Right lobe of liver (tissue), 4 donors: ENCODE data around the gene STXBP6.

Experiments used
- POLR2A ChIP-seq: fragments of 450-650 bp; IDR thresholded peaks from one replicate; pipeline ENCODE4 v1.6.1; 2017; ENCODE audit warnings: antibody characterized with exemption, mild to moderate bottlenecking
- TF ChIP-seq, protein P1 (sequence below), 4 donors: fragments of 200-600 bp in 3 of 4; fragments of 450-650 bp in 1 of 4; IDR thresholded peaks; one replicate each; pipeline versions ENCODE4 v1.5.1 to v1.8.0; 2016 to 2022; ENCODE audit warnings: antibody characterized with exemption in 4 of 4, mild to moderate bottlenecking in 2 of 4
- donor health status: DM: no; HTN: no; CAD: no.
- donor health status: DM: no; HTN: no; CAD: no.
- donor health status: DM: no; HTN: yes; CAD: no.

DNA sequence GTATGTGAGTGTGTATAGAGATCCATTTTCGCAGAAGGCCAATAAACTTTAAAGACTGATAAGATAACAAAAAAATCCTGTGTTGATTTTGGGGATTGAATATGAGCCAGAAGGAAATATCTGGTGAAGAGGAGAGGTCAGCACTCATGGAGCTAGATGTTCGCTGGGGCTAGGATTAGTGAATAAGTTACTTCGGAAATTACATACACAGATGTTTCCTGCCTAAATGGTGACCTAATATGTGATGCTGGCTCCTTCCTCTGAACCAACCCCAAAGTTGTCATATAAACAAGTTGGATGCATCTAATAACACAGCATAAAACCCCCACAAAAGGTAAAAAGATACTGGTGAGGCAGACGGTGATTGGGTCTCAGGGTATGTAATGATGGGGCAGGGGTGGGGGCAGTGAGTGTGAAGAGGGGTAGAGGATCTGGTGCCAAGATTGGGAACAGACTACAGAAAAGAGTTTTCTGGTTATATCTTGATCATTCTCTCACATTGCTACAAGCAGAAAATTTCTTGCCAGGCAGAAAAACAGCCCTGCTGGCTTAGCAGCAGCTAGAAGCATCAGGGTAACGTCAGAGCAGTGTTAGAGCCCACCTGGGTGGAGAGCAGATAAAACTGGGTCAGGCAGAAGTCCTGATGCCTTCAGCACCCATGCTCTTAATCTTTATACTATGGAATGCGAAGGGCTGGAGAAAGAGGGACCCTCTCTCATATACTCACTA is 275.6 kb downstream of the STXBP6 start:
- TF ChIP-seq, protein P1, sequence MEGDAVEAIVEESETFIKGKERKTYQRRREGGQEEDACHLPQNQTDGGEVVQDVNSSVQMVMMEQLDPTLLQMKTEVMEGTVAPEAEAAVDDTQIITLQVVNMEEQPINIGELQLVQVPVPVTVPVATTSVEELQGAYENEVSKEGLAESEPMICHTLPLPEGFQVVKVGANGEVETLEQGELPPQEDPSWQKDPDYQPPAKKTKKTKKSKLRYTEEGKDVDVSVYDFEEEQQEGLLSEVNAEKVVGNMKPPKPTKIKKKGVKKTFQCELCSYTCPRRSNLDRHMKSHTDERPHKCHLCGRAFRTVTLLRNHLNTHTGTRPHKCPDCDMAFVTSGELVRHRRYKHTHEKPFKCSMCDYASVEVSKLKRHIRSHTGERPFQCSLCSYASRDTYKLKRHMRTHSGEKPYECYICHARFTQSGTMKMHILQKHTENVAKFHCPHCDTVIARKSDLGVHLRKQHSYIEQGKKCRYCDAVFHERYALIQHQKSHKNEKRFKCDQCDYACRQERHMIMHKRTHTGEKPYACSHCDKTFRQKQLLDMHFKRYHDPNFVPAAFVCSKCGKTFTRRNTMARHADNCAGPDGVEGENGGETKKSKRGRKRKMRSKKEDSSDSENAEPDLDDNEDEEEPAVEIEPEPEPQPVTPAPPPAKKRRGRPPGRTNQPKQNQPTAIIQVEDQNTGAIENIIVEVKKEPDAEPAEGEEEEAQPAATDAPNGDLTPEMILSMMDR (IDR thresholded peaks at IDR 0.05), result no peak
- TF ChIP-seq POLR2A, result no peak
